GM23338 (cell line): Measurements from ENCODE around the gene CLEC4E. TPM values are rescaled to one million over a fixed set of nuclear protein-coding genes. Genes with fewer than 3 reads are reported as not detected.
A peak's percentile ranks its signal among the peaks of the same experiment; 100 is the strongest.

Experiments used
- ATAC-seq: fragments of 200-7000 bp; cut with Tn5 transposase; 3 replicates; pipeline ENCODE4 v1.9.1; 2020
- DNase-seq: peaks from one replicate; pipeline ENCODE4 v3.0.0-alpha.2; 2015; ENCODE audit warnings: low spot score
- H2AFZ ChIP-seq: fragments of 200-600 bp; sonication (generic); 2 replicates; pipeline ENCODE4 v1.8.0; 2016; ENCODE audit warnings: antibody characterized with exemption, mild to moderate bottlenecking, moderate library complexity
- H3F3A ChIP-seq: fragments of 200-600 bp; sonication (generic); replicated peaks from 2 replicates; pipeline ENCODE4 v1.8.0; 2017; ENCODE audit warnings: antibody characterized with exemption, mixed run types, low read depth
- H3K27ac ChIP-seq: fragments of 200-600 bp; sonication (generic); 2 replicates; pipeline ENCODE4 v1.6.1; 2016; ENCODE audit warnings: low read depth
- H3K27me3 ChIP-seq: fragments of 200-600 bp; sonication (generic); 2 replicates; pipeline ENCODE4 v1.8.0; 2016; ENCODE audit warnings: mild to moderate bottlenecking, mixed run types, moderate library complexity; ENCODE audit not compliant: insufficient read depth
- H3K36me3 ChIP-seq: fragments of 200-600 bp; sonication (generic); 2 replicates; pipeline ENCODE4 v1.8.0; 2016; ENCODE audit warnings: mild to moderate bottlenecking; ENCODE audit not compliant: insufficient read depth
- H3K4me1 ChIP-seq: fragments of 200-600 bp; sonication (generic); 2 replicates; pipeline ENCODE4 v1.8.0; 2016; ENCODE audit warnings: mild to moderate bottlenecking, moderate library complexity; ENCODE audit not compliant: insufficient read depth
- H3K4me2 ChIP-seq: fragments of 200-600 bp; sonication (generic); 2 replicates; pipeline ENCODE4 v1.7.1; 2017; ENCODE audit warnings: mixed run types
- H3K4me3 ChIP-seq: fragments of 200-600 bp; sonication (generic); 2 replicates; pipeline ENCODE4 v1.6.1; 2016; ENCODE audit warnings: mixed run types
- H3K79me2 ChIP-seq: fragments of 200-600 bp; sonication (generic); replicated peaks from 2 replicates; pipeline ENCODE4 v1.8.0; 2017; ENCODE audit warnings: mild to moderate bottlenecking; ENCODE audit not compliant: insufficient read depth
- H3K9me2 ChIP-seq: fragments of 200-600 bp; sonication (generic); 2 replicates; pipeline ENCODE4 v1.8.0; 2017; ENCODE audit not compliant: insufficient read depth
- H4K20me1 ChIP-seq: fragments of 200-600 bp; sonication (generic); replicated peaks from 2 replicates; pipeline ENCODE4 v1.8.0; 2017; ENCODE audit warnings: mild to moderate bottlenecking; ENCODE audit not compliant: insufficient read depth
- H3K27ac Mint-ChIP-seq: 2 replicates; pipeline ENCODE4 v1.8.0; 2020; ENCODE audit warnings: inconsistent platforms, mild to moderate bottlenecking, moderate library complexity, mixed read lengths
- H3K27me3 Mint-ChIP-seq: 3 replicates; pipeline ENCODE4 v1.8.0; 2022; ENCODE audit warnings: low read depth, mild to moderate bottlenecking, moderate library complexity, mixed read lengths, inconsistent platforms; ENCODE audit not compliant: insufficient read depth, poor library complexity
- H3K36me3 Mint-ChIP-seq: 3 replicates; pipeline ENCODE4 v1.8.0; 2021; ENCODE audit warnings: low read depth, mild to moderate bottlenecking, inconsistent platforms, moderate library complexity, mixed read lengths
- H3K4me1 Mint-ChIP-seq: 3 replicates; pipeline ENCODE4 v1.8.0; 2020; ENCODE audit warnings: mild to moderate bottlenecking, inconsistent platforms, mixed read lengths
- H3K4me3 Mint-ChIP-seq: 3 replicates; pipeline ENCODE4 v1.8.0; 2021; ENCODE audit warnings: moderate library complexity, mild to moderate bottlenecking, inconsistent platforms, mixed read lengths
- H3K9me3 Mint-ChIP-seq: 3 replicates; pipeline ENCODE4 v1.8.0; 2020; ENCODE audit warnings: moderate library complexity, mild to moderate bottlenecking, inconsistent platforms, mixed read lengths
- CREB1 ChIP-seq: fragments of 250-450 bp; sonication (Bioruptor Pico); IDR thresholded peaks from 2 replicates; pipeline ENCODE4 v1.5.0; 2020; ENCODE audit warnings: low read depth, mild to moderate bottlenecking, moderate library complexity
- EZH2 ChIP-seq: fragments of 200-600 bp; sonication (generic); IDR thresholded peaks from one replicate; pipeline ENCODE4 v1.8.0; 2017; ENCODE audit warnings: antibody characterized with exemption, mild to moderate bottlenecking, low read depth; ENCODE audit not compliant: unreplicated experiment
- POLR2AphosphoS5 ChIP-seq: IDR thresholded peaks from 2 replicates; pipeline ENCODE4 v1.6.1; 2016; ENCODE audit warnings: antibody characterized with exemption, low read depth
- STAT1 ChIP-seq: IDR thresholded peaks from one replicate; pipeline ENCODE4 v1.6.1; 2016; ENCODE audit warnings: antibody characterized with exemption; ENCODE audit not compliant: unreplicated experiment
- ZNF114 ChIP-seq: fragments of 250-450 bp; sonication (Bioruptor Pico); IDR thresholded peaks from 2 replicates; pipeline ENCODE4 v1.5.0; 2020; ENCODE audit warnings: mild to moderate bottlenecking, moderate library complexity
- polyA plus RNA-seq: library from polyadenylated mRNA; unstranded; fragments of >200 nt; fragmentation: Nextera tagmentation; extraction: Ambion mirVana; gene quantifications from 2 replicates; pipeline ENCODE4 v1.2.1, GENCODE V29; 2016
- total RNA-seq: library from RNA; depleted of rRNA; stranded (reverse); fragments of >200 nt; shearing (Covaris generic); gene quantifications from 2 replicates; pipeline ENCODE4 v1.2.3, GENCODE V29; 2014
- TF ChIP-seq, protein P1 (sequence below): IDR thresholded peaks from one replicate; pipeline ENCODE4 v1.6.1; 2018; ENCODE audit warnings: antibody characterized with exemption; ENCODE audit not compliant: unreplicated experiment
- TF ChIP-seq, protein P2 (sequence below): fragments of 250-450 bp; sonication (Bioruptor Pico); IDR thresholded peaks from 2 replicates; pipeline ENCODE4 v1.5.0; 2020; ENCODE audit warnings: mild to moderate bottlenecking, moderate library complexity
- TF ChIP-seq, protein P3 (sequence below): IDR thresholded peaks from 2 replicates; pipeline ENCODE4 v1.6.1; 2016; ENCODE audit warnings: antibody characterized with exemption

Gene CLEC4E
- total and polyA plus RNA-seq, 2 experiments from 2014 or later = not detected

DNA sequence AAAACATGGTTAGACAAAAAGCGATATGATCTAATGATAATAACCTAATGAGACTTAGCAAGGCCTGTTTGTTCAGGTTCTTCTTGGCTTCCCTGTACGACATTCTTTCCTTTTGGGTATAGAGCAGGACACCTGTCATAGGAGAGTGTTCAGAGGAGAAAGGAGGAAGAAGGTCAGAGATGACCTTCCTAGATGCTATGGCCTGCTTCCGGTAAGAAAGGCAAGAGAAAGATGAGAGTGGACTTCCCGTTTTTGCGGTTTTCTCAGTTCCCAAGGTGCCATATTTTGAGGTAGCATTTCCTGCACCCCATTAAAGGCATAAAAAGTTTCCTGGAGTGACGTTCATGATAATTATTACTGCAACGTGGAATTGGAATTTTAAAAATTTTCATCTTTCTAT, 8.7 kb downstream of the CLEC4E start (continued):
- TF ChIP-seq, protein P1, sequence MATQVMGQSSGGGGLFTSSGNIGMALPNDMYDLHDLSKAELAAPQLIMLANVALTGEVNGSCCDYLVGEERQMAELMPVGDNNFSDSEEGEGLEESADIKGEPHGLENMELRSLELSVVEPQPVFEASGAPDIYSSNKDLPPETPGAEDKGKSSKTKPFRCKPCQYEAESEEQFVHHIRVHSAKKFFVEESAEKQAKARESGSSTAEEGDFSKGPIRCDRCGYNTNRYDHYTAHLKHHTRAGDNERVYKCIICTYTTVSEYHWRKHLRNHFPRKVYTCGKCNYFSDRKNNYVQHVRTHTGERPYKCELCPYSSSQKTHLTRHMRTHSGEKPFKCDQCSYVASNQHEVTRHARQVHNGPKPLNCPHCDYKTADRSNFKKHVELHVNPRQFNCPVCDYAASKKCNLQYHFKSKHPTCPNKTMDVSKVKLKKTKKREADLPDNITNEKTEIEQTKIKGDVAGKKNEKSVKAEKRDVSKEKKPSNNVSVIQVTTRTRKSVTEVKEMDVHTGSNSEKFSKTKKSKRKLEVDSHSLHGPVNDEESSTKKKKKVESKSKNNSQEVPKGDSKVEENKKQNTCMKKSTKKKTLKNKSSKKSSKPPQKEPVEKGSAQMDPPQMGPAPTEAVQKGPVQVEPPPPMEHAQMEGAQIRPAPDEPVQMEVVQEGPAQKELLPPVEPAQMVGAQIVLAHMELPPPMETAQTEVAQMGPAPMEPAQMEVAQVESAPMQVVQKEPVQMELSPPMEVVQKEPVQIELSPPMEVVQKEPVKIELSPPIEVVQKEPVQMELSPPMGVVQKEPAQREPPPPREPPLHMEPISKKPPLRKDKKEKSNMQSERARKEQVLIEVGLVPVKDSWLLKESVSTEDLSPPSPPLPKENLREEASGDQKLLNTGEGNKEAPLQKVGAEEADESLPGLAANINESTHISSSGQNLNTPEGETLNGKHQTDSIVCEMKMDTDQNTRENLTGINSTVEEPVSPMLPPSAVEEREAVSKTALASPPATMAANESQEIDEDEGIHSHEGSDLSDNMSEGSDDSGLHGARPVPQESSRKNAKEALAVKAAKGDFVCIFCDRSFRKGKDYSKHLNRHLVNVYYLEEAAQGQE = no peak

DNA sequence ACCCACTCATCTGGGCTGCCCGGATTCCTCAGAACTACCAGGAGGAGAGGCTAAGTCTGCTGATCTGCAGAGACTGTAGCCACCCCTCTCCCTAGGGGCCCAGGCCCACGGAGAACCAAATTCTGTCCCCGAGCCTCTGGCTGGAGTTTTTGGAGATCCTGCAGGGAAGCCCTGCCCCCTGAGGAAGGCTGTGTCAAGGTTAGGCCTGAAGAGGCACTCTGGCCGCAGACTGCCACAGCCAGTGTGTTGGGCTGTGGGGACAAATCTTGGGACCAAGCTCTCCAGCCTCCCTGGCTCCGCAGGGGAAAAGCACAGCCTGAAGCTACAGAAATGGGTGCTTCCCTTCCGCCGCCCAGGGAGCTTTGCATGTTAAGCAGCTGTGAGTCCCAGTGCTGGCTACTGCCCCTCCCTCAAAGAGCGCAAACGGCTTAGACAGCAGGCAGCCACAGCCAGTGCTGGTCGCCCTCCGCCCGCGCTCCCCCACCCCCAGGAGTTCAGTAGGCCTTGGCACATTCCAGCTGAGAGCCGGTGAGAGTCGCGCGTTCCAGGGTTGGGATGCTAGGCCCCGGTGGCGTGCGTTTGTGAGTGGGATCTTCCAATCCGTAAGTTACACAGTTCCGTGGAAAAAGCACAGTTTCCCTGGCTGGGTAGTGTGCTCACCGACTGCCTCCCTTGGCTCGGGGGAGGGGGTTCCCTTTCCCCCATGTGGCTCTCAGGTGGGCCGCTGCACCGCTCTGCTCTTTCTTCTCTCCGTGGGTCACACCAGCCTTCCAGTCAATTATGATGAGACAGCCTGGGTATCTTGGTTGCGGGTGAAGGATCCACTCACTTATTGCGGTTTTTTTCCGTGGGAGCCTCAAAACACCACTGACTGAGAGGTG, 13.2 kb downstream of the CLEC4E start:
- Histone ChIP-seq H3K27ac (no peak overlapping the region), H3K79me2 (no peaks in the 10 kb centered on the region), H3K4me3 (no peak overlapping the region), H3F3A (no peaks in the 10 kb centered on the region), H3K36me3 (no peaks in the 10 kb centered on the region), H2AFZ (peak overlapping the region; percentile 95), H4K20me1 (no peaks in the 10 kb centered on the region), H3K27me3 (no peaks in the 10 kb centered on the region), H3K9me2 (0 out of 2 replicates have a peak, but pooled peaks cover 2% of the 10 kb centered on the region), H3K4me1 (peaks cover 7% of the 10 kb centered on the region; the same call in 1 of the 2 replicates), H3K4me2 (0 out of 2 replicates have a peak overlapping the region, but pooled peaks have one; percentile 5)
- Mint-ChIP-seq H3K4me3 (no peak overlapping the region), H3K9me3 (peaks cover 16% of the 10 kb centered on the region; the same call in 2 of the 3 replicates), H3K4me1 (peaks cover 4% of the 10 kb centered on the region), H3K27me3 (peaks cover 4% of the 10 kb centered on the region), H3K36me3 (0 out of 3 replicates have a peak, but pooled peaks cover 6% of the 10 kb centered on the region), H3K27ac (no peak overlapping the region)
- ATAC-seq (peak; percentile 97), DNase-seq (peak; percentile 58)
- TF ChIP-seq STAT1 (no peak), EZH2 (no peak), CREB1 (CRISPR knock-in tag) (no peak), ZNF114 (CRISPR knock-in tag) (no peak), POLR2AphosphoS5 (no peak)
- TF ChIP-seq, protein P1 = no peak
- TF ChIP-seq, protein P2, sequence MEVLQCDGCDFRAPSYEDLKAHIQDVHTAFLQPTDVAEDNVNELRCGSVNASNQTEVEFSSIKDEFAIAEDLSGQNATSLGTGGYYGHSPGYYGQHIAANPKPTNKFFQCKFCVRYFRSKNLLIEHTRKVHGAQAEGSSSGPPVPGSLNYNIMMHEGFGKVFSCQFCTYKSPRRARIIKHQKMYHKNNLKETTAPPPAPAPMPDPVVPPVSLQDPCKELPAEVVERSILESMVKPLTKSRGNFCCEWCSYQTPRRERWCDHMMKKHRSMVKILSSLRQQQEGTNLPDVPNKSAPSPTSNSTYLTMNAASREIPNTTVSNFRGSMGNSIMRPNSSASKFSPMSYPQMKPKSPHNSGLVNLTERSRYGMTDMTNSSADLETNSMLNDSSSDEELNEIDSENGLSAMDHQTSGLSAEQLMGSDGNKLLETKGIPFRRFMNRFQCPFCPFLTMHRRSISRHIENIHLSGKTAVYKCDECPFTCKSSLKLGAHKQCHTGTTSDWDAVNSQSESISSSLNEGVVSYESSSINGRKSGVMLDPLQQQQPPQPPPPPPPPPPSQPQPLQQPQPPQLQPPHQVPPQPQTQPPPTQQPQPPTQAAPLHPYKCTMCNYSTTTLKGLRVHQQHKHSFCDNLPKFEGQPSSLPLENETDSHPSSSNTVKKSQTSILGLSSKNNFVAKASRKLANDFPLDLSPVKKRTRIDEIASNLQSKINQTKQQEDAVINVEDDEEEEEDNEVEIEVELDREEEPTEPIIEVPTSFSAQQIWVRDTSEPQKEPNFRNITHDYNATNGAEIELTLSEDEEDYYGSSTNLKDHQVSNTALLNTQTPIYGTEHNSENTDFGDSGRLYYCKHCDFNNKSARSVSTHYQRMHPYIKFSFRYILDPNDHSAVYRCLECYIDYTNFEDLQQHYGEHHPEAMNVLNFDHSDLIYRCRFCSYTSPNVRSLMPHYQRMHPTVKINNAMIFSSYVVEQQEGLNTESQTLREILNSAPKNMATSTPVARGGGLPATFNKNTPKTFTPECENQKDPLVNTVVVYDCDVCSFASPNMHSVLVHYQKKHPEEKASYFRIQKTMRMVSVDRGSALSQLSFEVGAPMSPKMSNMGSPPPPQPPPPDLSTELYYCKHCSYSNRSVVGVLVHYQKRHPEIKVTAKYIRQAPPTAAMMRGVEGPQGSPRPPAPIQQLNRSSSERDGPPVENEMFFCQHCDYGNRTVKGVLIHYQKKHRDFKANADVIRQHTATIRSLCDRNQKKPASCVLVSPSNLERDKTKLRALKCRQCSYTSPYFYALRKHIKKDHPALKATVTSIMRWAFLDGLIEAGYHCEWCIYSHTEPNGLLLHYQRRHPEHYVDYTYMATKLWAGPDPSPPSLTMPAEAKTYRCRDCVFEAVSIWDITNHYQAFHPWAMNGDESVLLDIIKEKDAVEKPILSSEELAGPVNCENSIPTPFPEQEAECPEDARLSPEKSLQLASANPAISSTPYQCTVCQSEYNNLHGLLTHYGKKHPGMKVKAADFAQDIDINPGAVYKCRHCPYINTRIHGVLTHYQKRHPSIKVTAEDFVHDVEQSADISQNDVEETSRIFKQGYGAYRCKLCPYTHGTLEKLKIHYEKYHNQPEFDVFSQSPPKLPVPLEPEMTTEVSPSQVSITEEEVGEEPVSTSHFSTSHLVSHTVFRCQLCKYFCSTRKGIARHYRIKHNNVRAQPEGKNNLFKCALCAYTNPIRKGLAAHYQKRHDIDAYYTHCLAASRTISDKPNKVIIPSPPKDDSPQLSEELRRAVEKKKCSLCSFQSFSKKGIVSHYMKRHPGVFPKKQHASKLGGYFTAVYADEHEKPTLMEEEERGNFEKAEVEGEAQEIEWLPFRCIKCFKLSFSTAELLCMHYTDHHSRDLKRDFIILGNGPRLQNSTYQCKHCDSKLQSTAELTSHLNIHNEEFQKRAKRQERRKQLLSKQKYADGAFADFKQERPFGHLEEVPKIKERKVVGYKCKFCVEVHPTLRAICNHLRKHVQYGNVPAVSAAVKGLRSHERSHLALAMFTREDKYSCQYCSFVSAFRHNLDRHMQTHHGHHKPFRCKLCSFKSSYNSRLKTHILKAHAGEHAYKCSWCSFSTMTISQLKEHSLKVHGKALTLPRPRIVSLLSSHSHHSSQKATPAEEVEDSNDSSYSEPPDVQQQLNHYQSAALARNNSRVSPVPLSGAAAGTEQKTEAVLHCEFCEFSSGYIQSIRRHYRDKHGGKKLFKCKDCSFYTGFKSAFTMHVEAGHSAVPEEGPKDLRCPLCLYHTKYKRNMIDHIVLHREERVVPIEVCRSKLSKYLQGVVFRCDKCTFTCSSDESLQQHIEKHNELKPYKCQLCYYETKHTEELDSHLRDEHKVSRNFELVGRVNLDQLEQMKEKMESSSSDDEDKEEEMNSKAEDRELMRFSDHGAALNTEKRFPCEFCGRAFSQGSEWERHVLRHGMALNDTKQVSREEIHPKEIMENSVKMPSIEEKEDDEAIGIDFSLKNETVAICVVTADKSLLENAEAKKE (CRISPR knock-in tag) = no peak
- TF ChIP-seq, protein P3, sequence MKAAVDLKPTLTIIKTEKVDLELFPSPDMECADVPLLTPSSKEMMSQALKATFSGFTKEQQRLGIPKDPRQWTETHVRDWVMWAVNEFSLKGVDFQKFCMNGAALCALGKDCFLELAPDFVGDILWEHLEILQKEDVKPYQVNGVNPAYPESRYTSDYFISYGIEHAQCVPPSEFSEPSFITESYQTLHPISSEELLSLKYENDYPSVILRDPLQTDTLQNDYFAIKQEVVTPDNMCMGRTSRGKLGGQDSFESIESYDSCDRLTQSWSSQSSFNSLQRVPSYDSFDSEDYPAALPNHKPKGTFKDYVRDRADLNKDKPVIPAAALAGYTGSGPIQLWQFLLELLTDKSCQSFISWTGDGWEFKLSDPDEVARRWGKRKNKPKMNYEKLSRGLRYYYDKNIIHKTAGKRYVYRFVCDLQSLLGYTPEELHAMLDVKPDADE = no peak
